Lung (tissue), 16 donors: Measurements from ENCODE around the gene CR1L. TPM values are rescaled to one million over a fixed set of nuclear protein-coding genes. Genes with fewer than 3 reads are reported as not detected.

Source experiments
- ATAC-seq: fragments of 200-7000 bp; cut with Tn5 transposase; one replicate; pipeline ENCODE4 v1.9.1; 2020; ENCODE audit warnings: moderate number of reproducible peaks; ENCODE audit not compliant: insufficient read depth, low FRiP score
- DNase-seq, 3 donors: peaks; one replicate each; pipeline ENCODE4 v3.0.0-alpha.2; 2013 to 2017
- H3K27ac ChIP-seq, 2 donors: one replicate each; pipeline ENCODE4 v1.5.1; 2013; ENCODE audit warnings: mild to moderate bottlenecking in 2 of 2, moderate library complexity in 2 of 2, control low read depth in 1 of 2, inconsistent platforms in 1 of 2, low read depth in 1 of 2, low read length in 1 of 2
- H3K27me3 ChIP-seq, 3 donors: one replicate each; pipeline ENCODE4 v1.5.1; 2013; ENCODE audit warnings: low read length in 2 of 3; ENCODE audit not compliant: control insufficient read depth in 3 of 3, insufficient read depth in 3 of 3
- H3K36me3 ChIP-seq, 4 donors: one replicate each; pipeline ENCODE4 v1.5.1; 2013; ENCODE audit warnings: low read length in 4 of 4, mild to moderate bottlenecking in 1 of 4, moderate library complexity in 1 of 4; ENCODE audit not compliant: control insufficient read depth in 4 of 4, insufficient read depth in 4 of 4
- H3K4me1 ChIP-seq, 5 donors: one replicate each; pipeline ENCODE4 v1.5.1; 2013; ENCODE audit warnings: low read length in 5 of 5, mild to moderate bottlenecking in 2 of 5, moderate library complexity in 1 of 5; ENCODE audit not compliant: control insufficient read depth in 5 of 5, insufficient read depth in 5 of 5
- H3K4me3 ChIP-seq: one replicate; pipeline ENCODE4 v1.5.1; 2013; ENCODE audit warnings: mild to moderate bottlenecking, control low read depth, moderate library complexity
- H3K9ac ChIP-seq, 2 donors: one replicate each; pipeline ENCODE4 v1.5.1; 2013; ENCODE audit warnings: low read length in 2 of 2, control low read depth in 1 of 2; ENCODE audit not compliant: insufficient read depth in 1 of 2
- H3K9me3 ChIP-seq, 4 donors: one replicate each; pipeline ENCODE4 v1.5.1; 2013; ENCODE audit warnings: low read length in 3 of 4, mild to moderate bottlenecking in 1 of 4, moderate library complexity in 1 of 4; ENCODE audit not compliant: control insufficient read depth in 4 of 4, insufficient read depth in 3 of 4
- CTCF ChIP-seq: IDR thresholded peaks from 2 replicates; pipeline ENCODE4 v1.5.1; 2012; ENCODE audit warnings: mild to moderate bottlenecking; ENCODE audit errors: control extremely low read depth, extremely low read depth
- WGBS, 2 donors: extraction: QIAGEN DNeasy Blood & Tissue Kit; methylation state at CpG; one replicate each; pipeline ENCODE4 v1.1.7; 2013; 5-methylcytosine and 5-hydroxymethylcytosine counted together
- long read RNA-seq, 5 donors: transcript quantifications; one replicate each; lab custom pipeline, GENCODE V29; 2026
- polyA plus RNA-seq, 2 donors: library from polyadenylated mRNA; stranded (reverse); fragments of 200-250 nt; gene quantifications; one replicate each; pipeline ENCODE4 v1.2.1, GENCODE V29; 2013
- total RNA-seq, 2 donors: library from RNA; depleted of rRNA in 1 of 2; stranded (reverse); fragments of >200 nt in 1 of 2; gene quantifications; one replicate each; pipeline ENCODE4 v1.2.1, GENCODE V29; 2014 to 2021
- donor health status: control.
- donor health status: control.
- donor health status: Bipolar disorder and iron deficiency.
- donor health status: healthy.
- donor health status: DM: yes; HTN: yes; CAD: no.

The CR1L gene
- total RNA-seq (1 to 10 TPM; 1.3 to 2.6 TPM), polyA plus RNA-seq (under 1 TPM; 0.28 to 0.60 TPM)
- long read RNA-seq, donor 1 = 0 reads
- long read RNA-seq, donor 2 = 0 reads
- long read RNA-seq, donor 3 = 0 reads
- long read RNA-seq, donor 4 = 0 reads
- long read RNA-seq, donor 5 = 0 reads

DNA sequence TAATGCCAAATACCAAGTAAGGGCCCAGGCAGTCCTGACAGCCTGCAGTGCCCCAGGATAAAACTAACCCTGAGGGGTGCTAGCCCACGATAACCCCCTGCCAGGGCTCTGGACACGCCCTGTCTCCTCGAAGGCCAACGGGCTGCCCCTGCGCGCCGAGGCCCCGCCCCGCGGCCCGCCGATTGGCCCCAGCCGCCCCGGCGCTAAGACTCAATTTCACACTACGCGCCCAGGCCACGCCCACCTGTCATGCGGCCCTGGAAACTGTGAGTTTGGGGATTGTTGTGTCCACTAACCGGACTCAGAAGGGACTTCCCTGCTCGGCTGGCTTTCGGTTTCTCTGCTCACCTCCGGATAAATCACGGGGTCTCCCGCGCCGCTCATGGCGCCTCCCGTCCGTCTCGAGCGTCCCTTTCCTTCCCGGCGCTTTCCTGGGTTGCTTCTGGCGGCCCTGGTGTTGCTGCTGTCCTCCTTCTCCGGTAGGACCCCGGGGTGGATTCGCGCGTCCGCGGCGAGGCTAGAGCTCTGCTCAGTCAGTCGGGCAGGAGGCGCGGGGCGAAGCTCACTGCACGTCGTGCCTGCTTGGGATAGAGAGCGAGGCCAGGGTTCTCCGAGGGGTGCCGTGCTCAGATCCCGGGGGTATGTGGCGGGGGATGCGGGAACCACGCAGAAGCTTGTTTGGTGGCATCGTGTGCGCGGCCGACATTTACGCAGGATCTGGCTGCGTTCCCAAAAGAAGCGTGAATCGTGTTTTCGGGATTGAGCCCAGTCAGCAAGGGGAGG lies at the start of gene CR1L:
Gene CR1L, plus strand, starts transcription at position 282 of the 783 bp plus-strand sequence. Its CDS starts 101 bp downstream, at position 383.
- Histone ChIP-seq H3K4me3 (peak within 1 kb of the TSS; percentile 17), H3K4me1 (peaks cover 0 to 11% (median 3%) of the 10 kb centered on the region in 5 donors), H3K9ac (no peak within 1 kb of the TSS), H3K27me3 (peaks cover 0 to 47% (median 30%) of the 10 kb centered on the region in 3 donors), H3K36me3 (no peaks in the 10 kb centered on the region), H3K27ac (peak within 1 kb of the TSS in 1 of 2 donors; percentile 9), H3K9me3 (peaks cover 0 to 4% (median 0%) of the 10 kb centered on the region in 4 donors)
- DNase-seq (peak; percentile 68 to 77 (median 71)), ATAC-seq (peak; percentile 96)
- 10 to 18% methylated on average over 61 to 65 of the region's 65 CpGs for WGBS, 2 donors
- no peak for TF ChIP-seq CTCF

DNA sequence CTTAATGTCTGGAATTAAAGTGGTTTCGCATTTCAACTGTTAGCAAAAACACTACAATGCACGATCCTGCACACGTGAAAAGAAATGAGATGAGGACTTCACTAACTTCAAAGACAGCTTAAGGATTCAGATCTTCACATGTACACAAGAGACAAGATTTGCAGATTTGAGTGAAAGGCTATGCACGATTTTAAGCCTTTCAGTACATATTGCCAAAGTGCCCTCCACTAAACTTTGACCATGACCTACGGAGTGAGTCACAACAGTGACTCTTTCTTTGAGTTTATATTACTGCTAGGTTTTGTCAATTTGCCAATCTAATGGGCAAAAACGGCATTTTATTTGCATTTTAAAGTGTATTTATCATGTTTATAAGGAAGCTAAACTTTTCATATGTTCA lies 41.2 kb upstream of the CR1L start:
- no peak overlapping the region for H3K27ac ChIP-seq
- TF ChIP-seq CTCF = no peak
- no peak overlapping the region for H3K9ac ChIP-seq
- no peaks in the 10 kb centered on the region for H3K9me3 ChIP-seq
- WGBS, 2 donors = 65 to 84% methylated on average over 6 of the region's 6 CpGs
- no peaks in the 10 kb centered on the region for H3K36me3 ChIP-seq
- H3K4me1 ChIP-seq = no peaks in the 10 kb centered on the region
- H3K27me3 ChIP-seq = peaks cover 0 to 3% (median 0%) of the 10 kb centered on the region in 3 donors
- H3K4me3 ChIP-seq = no peak overlapping the region
- ATAC-seq (no peak), DNase-seq (no peak)

- H3K9ac ChIP-seq = no peak overlapping the region
- H3K4me3 ChIP-seq = no peak overlapping the region
- no peak for DNase-seq
- H3K27ac ChIP-seq = no peak overlapping the region
- H3K9me3 ChIP-seq = no peaks in the 10 kb centered on the region
- H3K4me1 ChIP-seq = no peaks in the 10 kb centered on the region
- no peak for ATAC-seq
- TF ChIP-seq CTCF = no peak
- WGBS, 2 donors = 93 to 94% methylated on average over 7 of the region's 7 CpGs
- no peaks in the 10 kb centered on the region for H3K27me3 ChIP-seq
- no peaks in the 10 kb centered on the region for H3K36me3 ChIP-seq
Observed at GRCh38 chr1:207605444-207606361, 39.2 kb upstream of the CR1L start.
